Measurements from ENCODE around the gene ADCY5.

GRCh38 chr3:123459862-123460261 is 11.0 kb upstream of the ADCY5 start:
- TF ChIP-seq, protein P1, sequence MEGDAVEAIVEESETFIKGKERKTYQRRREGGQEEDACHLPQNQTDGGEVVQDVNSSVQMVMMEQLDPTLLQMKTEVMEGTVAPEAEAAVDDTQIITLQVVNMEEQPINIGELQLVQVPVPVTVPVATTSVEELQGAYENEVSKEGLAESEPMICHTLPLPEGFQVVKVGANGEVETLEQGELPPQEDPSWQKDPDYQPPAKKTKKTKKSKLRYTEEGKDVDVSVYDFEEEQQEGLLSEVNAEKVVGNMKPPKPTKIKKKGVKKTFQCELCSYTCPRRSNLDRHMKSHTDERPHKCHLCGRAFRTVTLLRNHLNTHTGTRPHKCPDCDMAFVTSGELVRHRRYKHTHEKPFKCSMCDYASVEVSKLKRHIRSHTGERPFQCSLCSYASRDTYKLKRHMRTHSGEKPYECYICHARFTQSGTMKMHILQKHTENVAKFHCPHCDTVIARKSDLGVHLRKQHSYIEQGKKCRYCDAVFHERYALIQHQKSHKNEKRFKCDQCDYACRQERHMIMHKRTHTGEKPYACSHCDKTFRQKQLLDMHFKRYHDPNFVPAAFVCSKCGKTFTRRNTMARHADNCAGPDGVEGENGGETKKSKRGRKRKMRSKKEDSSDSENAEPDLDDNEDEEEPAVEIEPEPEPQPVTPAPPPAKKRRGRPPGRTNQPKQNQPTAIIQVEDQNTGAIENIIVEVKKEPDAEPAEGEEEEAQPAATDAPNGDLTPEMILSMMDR (IDR thresholded peaks at IDR 0.05) = no peak
- TF ChIP-seq POLR2A (IDR thresholded peaks at IDR 0.05) (no peak), POLR2AphosphoS5 (IDR thresholded peaks at IDR 0.05) (no peak), EP300 (IDR thresholded peaks at IDR 0.05) (no peak)
